Left ventricle myocardium inferior (tissue), 1 donor: ENCODE measurements around the gene PIGR. TPM values are rescaled to one million over a fixed set of nuclear protein-coding genes. Genes with fewer than 3 reads are reported as not detected.

Experiments used
- DNase-seq: peaks from one replicate; pipeline ENCODE4 v3.0.0-alpha.2; 2020
- H3K27ac ChIP-seq: fragments of 200-600 bp; replicated peaks from 2 replicates; pipeline ENCODE4 v1.8.0; 2021
- H3K27me3 ChIP-seq: fragments of 200-600 bp; 2 replicates; pipeline ENCODE4 v1.8.0; 2021; ENCODE audit warnings: low read depth
- H3K36me3 ChIP-seq: fragments of 200-600 bp; 2 replicates; pipeline ENCODE4 v1.8.0; 2021
- H3K4me1 ChIP-seq: fragments of 200-600 bp; 2 replicates; pipeline ENCODE4 v1.8.0; 2021
- H3K4me3 ChIP-seq: fragments of 200-600 bp; 2 replicates; pipeline ENCODE4 v1.8.0; 2021; ENCODE audit warnings: mild to moderate bottlenecking, moderate library complexity
- H3K9me3 ChIP-seq: fragments of 200-600 bp; replicated peaks from 2 replicates; pipeline ENCODE4 v1.8.0; 2021
- CTCF ChIP-seq: fragments of 200-600 bp; IDR thresholded peaks from 2 replicates; pipeline ENCODE4 v1.8.0; 2021; ENCODE audit warnings: antibody characterized with exemption, mild to moderate bottlenecking, borderline replicate concordance
- intact Hi-C: fragments of 100-400 bp; cut with micrococcal nuclease; formaldehyde crosslinking; loops from one replicate; pipeline ENCODE4 v1.11.0; 2022
- total RNA-seq: library from RNA; stranded (reverse); fragmentation: NEBNext Ultra II Directional; extraction: Animal tissue kit (Norgen Biotek cat#: 25700); gene quantifications from one replicate; pipeline ENCODE4 v1.2.1, GENCODE V29; 2021
- donor health status: DM: no; HTN: yes; CAD: no; lungs with severe emphysema.

Gene PIGR
- total RNA-seq, 1 donor from 2014 or later = 0.91 TPM

- intact Hi-C loops = no loop called here
- peak; percentile 47 for TF ChIP-seq CTCF
- no peak overlapping the region for H3K27ac ChIP-seq
- no peaks in the 10 kb centered on the region for H3K9me3 ChIP-seq
- no peaks in the 10 kb centered on the region for H3K36me3 ChIP-seq
- H3K27me3 ChIP-seq = peaks cover 17% of the 10 kb centered on the region
- no peak for DNase-seq
- no peak overlapping the region for H3K4me3 ChIP-seq
- no peaks in the 10 kb centered on the region for H3K4me1 ChIP-seq
These were observed 10.7 kb downstream of the PIGR start for GRCh38 chr1:206935491-206936067.

GRCh38 chr1:206933333-206933945 is 12.8 kb downstream of the PIGR start:
- H3K36me3 ChIP-seq = no peaks in the 10 kb centered on the region
- H3K27ac ChIP-seq = no peak overlapping the region
- no peaks in the 10 kb centered on the region for H3K4me1 ChIP-seq
- no peak overlapping the region for H3K4me3 ChIP-seq
- peaks cover 17% of the 10 kb centered on the region for H3K27me3 ChIP-seq
- no peak for DNase-seq
- no peaks in the 10 kb centered on the region for H3K9me3 ChIP-seq
- TF ChIP-seq CTCF = peak; percentile 51
- intact Hi-C loops = no loop called here

- Histone ChIP-seq H3K27ac (no peak overlapping the region), H3K4me3 (no peak overlapping the region), H3K36me3 (no peaks in the 10 kb centered on the region), H3K4me1 (no peaks in the 10 kb centered on the region), H3K9me3 (no peaks in the 10 kb centered on the region), H3K27me3 (peaks cover 16% of the 10 kb centered on the region)
- no peak for DNase-seq
- intact Hi-C loops = no loop called here
- no peak for TF ChIP-seq CTCF
These were observed 14.1 kb downstream of the PIGR start for GRCh38 chr1:206932177-206932576.

GRCh38 chr1:206931709-206932108 is 14.6 kb downstream of the PIGR start:
- no peaks in the 10 kb centered on the region for H3K9me3 ChIP-seq
- no peak for TF ChIP-seq CTCF

GRCh38 chr1:206930210-206930798 is 16.0 kb downstream of the PIGR start:
- intact Hi-C loops = no loop called here
- H3K4me1 ChIP-seq = peaks cover 5% of the 10 kb centered on the region
- no peaks in the 10 kb centered on the region for H3K9me3 ChIP-seq
- no peak for DNase-seq
- H3K27me3 ChIP-seq = no peaks in the 10 kb centered on the region
- no peak overlapping the region for H3K4me3 ChIP-seq
- TF ChIP-seq CTCF = no peak
- H3K27ac ChIP-seq = no peak overlapping the region
- H3K36me3 ChIP-seq = no peaks in the 10 kb centered on the region

More at GRCh38 chr1:206931709-206932108, 14.6 kb downstream of the PIGR start:
- peaks cover 12% of the 10 kb centered on the region for H3K27me3 ChIP-seq
- no peak overlapping the region for H3K4me3 ChIP-seq
- no peaks in the 10 kb centered on the region for H3K36me3 ChIP-seq
- no peaks in the 10 kb centered on the region for H3K4me1 ChIP-seq
- H3K27ac ChIP-seq = no peak overlapping the region
- no peak for DNase-seq
- intact Hi-C loops = no loop called here
